22Rv1 (cell line): ENCODE results near the gene SYTL2.

ENCODE experiments used
- H3K27ac ChIP-seq: fragments of 450-650 bp; 2 replicates; pipeline ENCODE4 v1.5.1; 2017
- CTCF ChIP-seq: fragments of 450-650 bp; IDR thresholded peaks from 2 replicates; pipeline ENCODE4 v1.5.1; 2017; ENCODE audit warnings: mild to moderate bottlenecking
- ZFX ChIP-seq: fragments of 450-650 bp; IDR thresholded peaks from 2 replicates; pipeline ENCODE4 v1.6.1; 2017; ENCODE audit warnings: antibody characterized with exemption, borderline replicate concordance

The SYTL2 gene

GRCh38 chr11:85823816-85824215 is 12.9 kb upstream of the SYTL2 start:
- TF ChIP-seq ZFX: no peak
- TF ChIP-seq CTCF: no peak
- no peak overlapping the region for H3K27ac ChIP-seq

GRCh38 chr11:85822814-85823213 is 11.9 kb upstream of the SYTL2 start:
- no peak overlapping the region for H3K27ac ChIP-seq
- TF ChIP-seq CTCF (no peak), ZFX (no peak)

GRCh38 chr11:85821636-85822035 is 10.7 kb upstream of the SYTL2 start:
- no peak for TF ChIP-seq ZFX
- no peak for TF ChIP-seq CTCF
- peak overlapping the region; percentile 67 for H3K27ac ChIP-seq

GRCh38 chr11:85819441-85819840 is 8.5 kb upstream of the SYTL2 start:
- no peak overlapping the region for H3K27ac ChIP-seq
- no peak for TF ChIP-seq CTCF
- no peak for TF ChIP-seq ZFX

- H3K27ac ChIP-seq: peak overlapping the region; percentile 88
- TF ChIP-seq CTCF: no peak
- no peak for TF ChIP-seq ZFX
Measured at GRCh38 chr11:85815186-85815931, 4.4 kb upstream of the SYTL2 start.

GRCh38 chr11:85813721-85814120 is 2.8 kb upstream of the SYTL2 start:
- peak overlapping the region; percentile 88 for H3K27ac ChIP-seq
- TF ChIP-seq ZFX (no peak), CTCF (no peak)

GRCh38 chr11:85811624-85812023 is 683 bp upstream of the SYTL2 start:
- peak overlapping the region; percentile 88 for H3K27ac ChIP-seq
- TF ChIP-seq CTCF: no peak
- no peak for TF ChIP-seq ZFX
